Natural killer cell (primary cell): ENCODE results near the gene REEP5. TPM values are rescaled to one million over a fixed set of nuclear protein-coding genes. Genes with fewer than 3 reads are reported as not detected.
A peak's percentile ranks its signal among the peaks of the same experiment; 100 is the strongest.

Experiments used
- ATAC-seq, 3 donors: fragments of 150-1000 bp in 2 of 3; fragments of 200-7000 bp in 1 of 3; cut with Tn5 transposase; 1 replicate in 1 of 3; 2 replicates in 2 of 3; pipeline ENCODE4 v1.10.0; 2021; ENCODE audit warnings: mild to moderate bottlenecking in 2 of 3, moderate library complexity in 2 of 3
- DNase-seq, 2 donors: peaks; one replicate each; pipeline versions ENCODE4 v3.0.0 to v3.0.0-alpha.2; 2013 to 2021; ENCODE audit warnings: mixed read lengths in 1 of 2
- H3K27ac ChIP-seq: one replicate; pipeline ENCODE4 v1.5.1; 2013; ENCODE audit warnings: mild to moderate bottlenecking, low read length
- H3K27me3 ChIP-seq: one replicate; pipeline ENCODE4 v1.6.1; 2013; ENCODE audit warnings: low read length; ENCODE audit not compliant: control insufficient read depth, insufficient read depth
- H3K36me3 ChIP-seq: one replicate; pipeline ENCODE4 v1.6.1; 2013; ENCODE audit warnings: low read length; ENCODE audit not compliant: control insufficient read depth, insufficient read depth
- H3K4me1 ChIP-seq: one replicate; pipeline ENCODE4 v1.6.1; 2013; ENCODE audit warnings: low read length; ENCODE audit not compliant: control insufficient read depth, insufficient read depth
- H3K4me3 ChIP-seq: one replicate; pipeline ENCODE4 v1.5.1; 2013; ENCODE audit warnings: low read length
- H3K9me3 ChIP-seq: one replicate; pipeline ENCODE4 v1.6.1; 2013; ENCODE audit warnings: low read length; ENCODE audit not compliant: control insufficient read depth, insufficient read depth
- H3K27ac Mint-ChIP-seq, 2 donors: one replicate each; pipeline ENCODE4 v1.8.0; 2022; ENCODE audit warnings: mild to moderate bottlenecking in 2 of 2, mixed read lengths in 2 of 2, moderate library complexity in 1 of 2
- H3K27me3 Mint-ChIP-seq, 2 donors: one replicate each; pipeline ENCODE4 v1.8.0; 2022; ENCODE audit warnings: low read depth in 2 of 2, mixed read lengths in 2 of 2
- H3K36me3 Mint-ChIP-seq: one replicate; pipeline ENCODE4 v1.8.0; 2022; ENCODE audit warnings: mixed read lengths
- H3K4me1 Mint-ChIP-seq, 2 donors: one replicate each; pipeline ENCODE4 v1.8.0; 2022; ENCODE audit warnings: mixed read lengths in 2 of 2
- H3K4me3 Mint-ChIP-seq: one replicate; pipeline ENCODE4 v1.8.0; 2022; ENCODE audit warnings: mild to moderate bottlenecking, moderate library complexity, mixed read lengths
- H3K9me3 Mint-ChIP-seq, 2 donors: one replicate each; pipeline ENCODE4 v1.8.0; 2022; ENCODE audit warnings: mixed read lengths in 2 of 2
- WGBS: methylation state at CpG from one replicate; pipeline ENCODE4 v1.1.7; 2013; ENCODE audit warnings: missing lambda C conversion rate; ENCODE audit not compliant: insufficient coverage; 5-methylcytosine and 5-hydroxymethylcytosine counted together
- intact Hi-C: fragments of 100-400 bp; cut with micrococcal nuclease; formaldehyde crosslinking; loops from one replicate; pipeline ENCODE4 v1.14.2; 2022
- total RNA-seq, 4 donors: library from RNA; stranded (reverse); fragments of 120-200 nt in 1 of 4; gene quantifications; one replicate each; pipeline versions ENCODE4 v1.2.3 to v1.2.4, GENCODE V29; 2013 to 2022
- TF ChIP-seq, protein P1 (sequence below): fragments of 200-600 bp; IDR thresholded peaks from one replicate; pipeline ENCODE4 v1.8.0; 2022; ENCODE audit warnings: antibody characterized with exemption

Gene REEP5
- total RNA-seq, 3 donors from 2014 or later (not counting 1 experiment from before 2014, with no cell fraction given) = 42.8 to 46.5 (median 46.5) TPM

DNA sequence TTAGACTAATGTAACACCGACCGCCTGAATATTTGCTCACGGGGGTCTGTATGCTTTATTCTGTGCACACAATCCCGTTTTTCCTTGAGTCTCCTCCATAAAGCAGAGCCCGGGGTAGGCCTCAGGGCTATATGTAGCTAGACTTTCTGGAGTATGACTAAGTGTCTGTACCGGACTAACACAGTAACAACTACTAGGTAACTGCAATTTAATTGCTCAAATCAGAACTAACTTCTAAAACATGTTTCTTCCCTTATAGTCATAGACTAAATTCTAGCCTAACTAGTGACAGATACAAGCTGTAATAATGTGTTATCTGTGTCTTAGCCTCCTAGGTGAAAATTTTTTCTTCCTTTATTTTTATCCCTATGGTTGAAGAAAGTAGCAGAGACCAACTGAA, 2.1 kb downstream of the REEP5 start:
- Mint-ChIP-seq H3K36me3 (no peaks in the 10 kb centered on the region), H3K27ac (peak overlapping the region in 1 of 2 donors; percentile 72), H3K27me3 (no peaks in the 10 kb centered on the region), H3K4me3 (peak overlapping the region; percentile 85), H3K4me1 (peaks cover 81 to 82% of the 10 kb centered on the region in 2 donors), H3K9me3 (no peaks in the 10 kb centered on the region)
- 85% methylated on average over 6 of the region's 6 CpGs for WGBS
- Histone ChIP-seq H3K36me3 (peaks cover 15% of the 10 kb centered on the region), H3K9me3 (no peaks in the 10 kb centered on the region), H3K4me1 (peaks cover 45% of the 10 kb centered on the region), H3K27ac (no peak overlapping the region), H3K27me3 (no peaks in the 10 kb centered on the region), H3K4me3 (no peak overlapping the region)
- no peak for ATAC-seq
- TF ChIP-seq, protein P1, sequence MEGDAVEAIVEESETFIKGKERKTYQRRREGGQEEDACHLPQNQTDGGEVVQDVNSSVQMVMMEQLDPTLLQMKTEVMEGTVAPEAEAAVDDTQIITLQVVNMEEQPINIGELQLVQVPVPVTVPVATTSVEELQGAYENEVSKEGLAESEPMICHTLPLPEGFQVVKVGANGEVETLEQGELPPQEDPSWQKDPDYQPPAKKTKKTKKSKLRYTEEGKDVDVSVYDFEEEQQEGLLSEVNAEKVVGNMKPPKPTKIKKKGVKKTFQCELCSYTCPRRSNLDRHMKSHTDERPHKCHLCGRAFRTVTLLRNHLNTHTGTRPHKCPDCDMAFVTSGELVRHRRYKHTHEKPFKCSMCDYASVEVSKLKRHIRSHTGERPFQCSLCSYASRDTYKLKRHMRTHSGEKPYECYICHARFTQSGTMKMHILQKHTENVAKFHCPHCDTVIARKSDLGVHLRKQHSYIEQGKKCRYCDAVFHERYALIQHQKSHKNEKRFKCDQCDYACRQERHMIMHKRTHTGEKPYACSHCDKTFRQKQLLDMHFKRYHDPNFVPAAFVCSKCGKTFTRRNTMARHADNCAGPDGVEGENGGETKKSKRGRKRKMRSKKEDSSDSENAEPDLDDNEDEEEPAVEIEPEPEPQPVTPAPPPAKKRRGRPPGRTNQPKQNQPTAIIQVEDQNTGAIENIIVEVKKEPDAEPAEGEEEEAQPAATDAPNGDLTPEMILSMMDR = no peak
- intact Hi-C loops = loop anchor here (5.0 to 10.0 kb wide), 3 partner anchors 42 to 592 kb away; partner anchors contain the start of gene YTHDC2
- no peak for DNase-seq

- Mint-ChIP-seq H3K27ac (peak overlapping the region; percentile 19 to 90), H3K4me3 (peak overlapping the region; percentile 1), H3K36me3 (no peaks in the 10 kb centered on the region), H3K9me3 (no peaks in the 10 kb centered on the region), H3K27me3 (no peaks in the 10 kb centered on the region), H3K4me1 (peaks cover 75 to 81% of the 10 kb centered on the region in 2 donors)
- Histone ChIP-seq H3K27me3 (no peaks in the 10 kb centered on the region), H3K9me3 (no peaks in the 10 kb centered on the region), H3K36me3 (peaks cover 18% of the 10 kb centered on the region), H3K4me3 (no peak overlapping the region), H3K4me1 (peaks cover 38% of the 10 kb centered on the region), H3K27ac (no peak overlapping the region)
- intact Hi-C loops = no loop called here
- no peak for ATAC-seq
- TF ChIP-seq, protein P1 = no peak
- no peak for DNase-seq
- WGBS = 83% methylated on average over 1 of the region's 1 CpG
Measured at GRCh38 chr5:112918679-112919078, 3.3 kb downstream of the REEP5 start.

DNA sequence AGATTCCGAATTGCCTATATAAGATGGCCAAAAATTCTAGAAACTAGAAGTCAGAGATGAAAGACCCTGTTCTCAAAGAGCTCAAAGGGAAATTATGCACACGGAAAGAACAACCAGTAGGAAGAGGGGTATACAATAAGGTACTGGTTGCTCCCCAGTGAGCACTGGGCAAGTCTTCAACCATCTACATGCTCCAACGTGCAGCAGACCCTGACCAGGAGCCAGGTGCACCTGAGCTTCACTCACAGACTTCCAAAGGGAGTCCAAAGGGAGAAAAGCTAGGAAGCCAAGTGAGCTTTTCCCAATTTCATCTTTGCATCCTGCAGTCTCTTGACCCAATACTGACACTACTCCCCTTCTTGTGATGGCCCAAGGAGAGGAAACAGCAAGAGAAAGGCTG, 3.9 kb downstream of the REEP5 start:
- Mint-ChIP-seq H3K27me3 (no peaks in the 10 kb centered on the region), H3K4me3 (peak overlapping the region; percentile 49), H3K36me3 (no peaks in the 10 kb centered on the region), H3K27ac (peak overlapping the region; percentile 69 to 90), H3K9me3 (no peaks in the 10 kb centered on the region), H3K4me1 (peaks cover 72 to 79% of the 10 kb centered on the region in 2 donors)
- Histone ChIP-seq H3K4me3 (no peak overlapping the region), H3K27me3 (no peaks in the 10 kb centered on the region), H3K36me3 (peaks cover 18% of the 10 kb centered on the region), H3K27ac (no peak overlapping the region), H3K9me3 (no peaks in the 10 kb centered on the region), H3K4me1 (peaks cover 33% of the 10 kb centered on the region)
- DNase-seq (no peak), ATAC-seq (no peak)
- intact Hi-C loops = no loop called here
- TF ChIP-seq, protein P1 = no peak
- WGBS = 99% methylated on average over 3 of the region's 3 CpGs

GRCh38 chr5:112917453-112917995, 4.5 kb downstream of the REEP5 start:
- ATAC-seq = no peak
- no peak overlapping the region for H3K4me3 Mint-ChIP-seq
- peaks cover 20% of the 10 kb centered on the region for H3K36me3 ChIP-seq
- no peaks in the 10 kb centered on the region for H3K9me3 ChIP-seq
- intact Hi-C loops = no loop called here
- TF ChIP-seq, protein P1 = no peak
- H3K27ac ChIP-seq = no peak overlapping the region
- WGBS = 91% methylated on average over 2 of the region's 2 CpGs
- peaks cover 27% of the 10 kb centered on the region for H3K4me1 ChIP-seq
- H3K27ac Mint-ChIP-seq = peak overlapping the region; percentile 69 to 90
- H3K27me3 Mint-ChIP-seq = no peaks in the 10 kb centered on the region
- no peaks in the 10 kb centered on the region for H3K9me3 Mint-ChIP-seq
- H3K36me3 Mint-ChIP-seq = no peaks in the 10 kb centered on the region
- H3K4me1 Mint-ChIP-seq = peaks cover 72 to 79% of the 10 kb centered on the region in 2 donors
- H3K27me3 ChIP-seq = no peaks in the 10 kb centered on the region
- H3K4me3 ChIP-seq = no peak overlapping the region
- DNase-seq = peak in 1 of 2 donors; percentile 36
